Aorta (tissue), 5 donors: Measurements from ENCODE around the gene ADAMTSL1. TPM values are rescaled to one million over a fixed set of nuclear protein-coding genes. Genes with fewer than 3 reads are reported as not detected.
A peak's percentile ranks its signal among the peaks of the same experiment; 100 is the strongest.

Experiments used
- ATAC-seq: fragments of 200-7000 bp; cut with Tn5 transposase; one replicate; pipeline ENCODE4 v1.9.1; 2022; ENCODE audit warnings: moderate library complexity; ENCODE audit not compliant: low FRiP score
- DNase-seq, 2 donors: peaks; one replicate each; pipeline ENCODE4 v3.0.0-alpha.2; 2020
- H3K27ac ChIP-seq, 2 donors: one replicate each; pipeline ENCODE4 v1.5.1; 2013; ENCODE audit warnings: low read length in 2 of 2, mild to moderate bottlenecking in 2 of 2, moderate library complexity in 2 of 2, control low read depth in 1 of 2, inconsistent platforms in 1 of 2, low read depth in 1 of 2
- H3K27me3 ChIP-seq, 2 donors: one replicate each; pipeline ENCODE4 v1.6.1; 2013; ENCODE audit warnings: control low read depth in 1 of 2, low read length in 1 of 2, mild to moderate bottlenecking in 1 of 2, moderate library complexity in 1 of 2; ENCODE audit not compliant: insufficient read depth in 2 of 2, control insufficient read depth in 1 of 2
- H3K36me3 ChIP-seq, 2 donors: one replicate each; pipeline ENCODE4 v1.6.1; 2013; ENCODE audit warnings: control low read depth in 1 of 2, low read length in 1 of 2, mild to moderate bottlenecking in 1 of 2; ENCODE audit not compliant: insufficient read depth in 2 of 2, control insufficient read depth in 1 of 2
- H3K4me1 ChIP-seq, 2 donors: one replicate each; pipeline ENCODE4 v1.6.1; 2013; ENCODE audit warnings: low read length in 2 of 2, control low read depth in 1 of 2, mild to moderate bottlenecking in 1 of 2, moderate library complexity in 1 of 2; ENCODE audit not compliant: insufficient read depth in 2 of 2, control insufficient read depth in 1 of 2
- H3K4me3 ChIP-seq, 2 donors: one replicate each; pipeline ENCODE4 v1.5.1; 2013; ENCODE audit warnings: low read length in 2 of 2, control low read depth in 1 of 2, mild to moderate bottlenecking in 1 of 2
- H3K9me3 ChIP-seq: one replicate; pipeline ENCODE4 v1.6.1; 2013; ENCODE audit warnings: mild to moderate bottlenecking, low read length; ENCODE audit not compliant: control insufficient read depth
- WGBS, 2 donors: extraction: QIAGEN DNeasy Blood & Tissue Kit; methylation state at CpG; one replicate each; pipeline ENCODE4 v1.1.7; 2013; 5-methylcytosine and 5-hydroxymethylcytosine counted together
- intact Hi-C, 2 donors: fragments of 100-400 bp; cut with DNase I; formaldehyde crosslinking; loops; one replicate each; pipeline versions ENCODE4 v1.14.2 to v1.15.0; 2022
- polyA plus RNA-seq, 2 donors: library from polyadenylated mRNA; stranded (reverse); fragments of 200-250 nt; gene quantifications; one replicate each; pipeline ENCODE4 v1.2.3, GENCODE V29; 2013
- total RNA-seq, 2 donors: library from RNA; stranded (reverse); fragmentation: NEBNext Ultra II Directional; extraction: Animal tissue kit (Norgen Biotek cat#: 25700); gene quantifications; one replicate each; pipeline ENCODE4 v1.2.1, GENCODE V29; 2021
- donor health status: healthy with polysubstance abuse.
- donor health status: Bipolar disorder and iron deficiency.
- donor health status: DM: no; HTN: no; CAD: no.
- donor health status: DM: no; HTN: no; CAD: no.
- donor health status: DM: yes; HTN: yes; CAD: no.

ADAMTSL1 gene
- total and polyA plus RNA-seq, 4 donors = 6.6 to 54.2 (median 30.0) TPM

- Histone ChIP-seq H3K4me1 (no peaks in the 10 kb centered on the region), H3K4me3 (no peak overlapping the region), H3K9me3 (no peaks in the 10 kb centered on the region), H3K27me3 (no peaks in the 10 kb centered on the region), H3K27ac (no peak overlapping the region), H3K36me3 (peaks cover 2% of the 10 kb centered on the region in 2 donors)
- DNase-seq = no peak
- intact Hi-C loops = no loop called here
- 80 to 83% methylated on average over 6 of the region's 6 CpGs for WGBS, 2 donors
- no peak for ATAC-seq
Observed at GRCh38 chr9:18775930-18776329, 302.0 kb downstream of the ADAMTSL1 start.

DNA sequence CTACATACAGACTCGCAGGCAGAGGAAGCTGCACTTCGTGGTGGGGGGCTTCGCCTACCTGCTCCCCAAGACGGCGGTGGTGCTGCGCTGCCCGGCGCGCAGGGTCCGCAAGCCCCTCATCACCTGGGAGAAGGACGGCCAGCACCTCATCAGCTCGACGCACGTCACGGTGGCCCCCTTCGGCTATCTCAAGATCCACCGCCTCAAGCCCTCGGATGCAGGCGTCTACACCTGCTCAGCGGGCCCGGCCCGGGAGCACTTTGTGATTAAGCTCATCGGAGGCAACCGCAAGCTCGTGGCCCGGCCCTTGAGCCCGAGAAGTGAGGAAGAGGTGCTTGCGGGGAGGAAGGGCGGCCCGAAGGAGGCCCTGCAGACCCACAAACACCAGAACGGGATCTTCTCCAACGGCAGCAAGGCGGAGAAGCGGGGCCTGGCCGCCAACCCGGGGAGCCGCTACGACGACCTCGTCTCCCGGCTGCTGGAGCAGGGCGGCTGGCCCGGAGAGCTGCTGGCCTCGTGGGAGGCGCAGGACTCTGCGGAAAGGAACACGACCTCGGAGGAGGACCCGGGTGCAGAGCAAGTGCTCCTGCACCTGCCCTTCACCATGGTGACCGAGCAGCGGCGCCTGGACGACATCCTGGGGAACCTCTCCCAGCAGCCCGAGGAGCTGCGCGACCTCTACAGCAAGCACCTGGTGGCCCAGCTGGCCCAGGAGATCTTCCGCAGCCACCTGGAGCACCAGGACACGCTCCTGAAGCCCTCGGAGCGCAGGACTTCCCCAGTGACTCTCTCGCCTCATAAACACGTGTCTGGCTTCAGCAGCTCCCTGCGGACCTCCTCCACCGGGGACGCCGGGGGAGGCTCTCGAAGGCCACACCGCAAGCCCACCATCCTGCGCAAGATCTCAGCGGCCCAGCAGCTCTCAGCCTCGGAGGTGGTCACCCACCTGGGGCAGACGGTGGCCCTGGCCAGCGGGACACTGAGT, 303.2 kb downstream of the ADAMTSL1 start:
- no peak overlapping the region for H3K4me3 ChIP-seq
- no peaks in the 10 kb centered on the region for H3K4me1 ChIP-seq
- intact Hi-C loops = no loop called here
- ATAC-seq = no peak
- no peak overlapping the region for H3K27ac ChIP-seq
- WGBS, 2 donors = 98 to 99% methylated on average over 65 to 73 of the region's 73 CpGs
- H3K36me3 ChIP-seq = peaks cover 2% of the 10 kb centered on the region in 2 donors
- H3K9me3 ChIP-seq = no peaks in the 10 kb centered on the region
- DNase-seq = peak; percentile 46 to 70
- no peaks in the 10 kb centered on the region for H3K27me3 ChIP-seq

DNA sequence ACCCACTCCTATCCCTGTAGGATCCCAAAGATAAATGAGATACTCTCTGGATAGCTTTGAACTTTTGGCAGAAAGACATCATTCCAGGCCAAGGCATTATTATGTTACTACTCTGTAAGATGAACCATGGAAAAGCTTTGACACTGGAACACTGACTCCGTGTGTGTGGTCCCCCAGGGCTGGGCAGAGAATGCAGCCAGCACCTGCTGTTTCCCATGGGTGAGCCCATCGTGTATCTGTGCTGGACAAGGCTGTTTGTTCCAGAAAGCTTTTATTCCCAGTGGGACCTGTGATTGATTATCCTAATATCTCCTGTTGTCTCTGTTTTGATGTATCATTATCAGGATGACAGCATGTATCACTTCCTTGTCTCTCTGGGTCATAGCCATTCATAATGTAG, 304.2 kb downstream of the ADAMTSL1 start:
- Histone ChIP-seq H3K27me3 (no peaks in the 10 kb centered on the region), H3K27ac (no peak overlapping the region), H3K4me3 (no peak overlapping the region), H3K9me3 (no peaks in the 10 kb centered on the region), H3K4me1 (no peaks in the 10 kb centered on the region), H3K36me3 (peaks cover 2% of the 10 kb centered on the region in 2 donors)
- ATAC-seq = no peak
- 88 to 92% methylated on average over 2 of the region's 2 CpGs for WGBS, 2 donors
- DNase-seq = no peak
- intact Hi-C loops = no loop called here

DNA sequence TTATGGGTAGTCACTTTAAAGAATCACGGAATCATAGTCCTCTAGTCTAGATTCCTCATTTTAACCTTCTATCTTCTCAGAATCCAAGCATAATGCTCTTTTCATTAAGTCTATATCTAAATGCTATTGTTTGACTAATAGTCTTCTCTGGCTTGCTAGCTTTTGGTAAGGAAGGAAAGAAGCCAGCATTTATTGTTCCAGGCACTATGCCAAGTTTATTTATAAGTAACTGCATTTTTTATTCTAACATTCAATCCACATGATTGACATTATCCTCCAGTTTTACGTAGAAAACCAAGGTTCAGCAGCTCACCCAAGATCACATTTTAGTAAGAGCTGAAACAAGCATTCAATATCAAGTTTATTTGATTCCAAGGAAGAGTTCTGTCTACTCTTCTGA, 304.9 kb downstream of the ADAMTSL1 start:
- 84 to 87% methylated on average over 2 of the region's 2 CpGs for WGBS, 2 donors
- intact Hi-C loops = no loop called here

DNA sequence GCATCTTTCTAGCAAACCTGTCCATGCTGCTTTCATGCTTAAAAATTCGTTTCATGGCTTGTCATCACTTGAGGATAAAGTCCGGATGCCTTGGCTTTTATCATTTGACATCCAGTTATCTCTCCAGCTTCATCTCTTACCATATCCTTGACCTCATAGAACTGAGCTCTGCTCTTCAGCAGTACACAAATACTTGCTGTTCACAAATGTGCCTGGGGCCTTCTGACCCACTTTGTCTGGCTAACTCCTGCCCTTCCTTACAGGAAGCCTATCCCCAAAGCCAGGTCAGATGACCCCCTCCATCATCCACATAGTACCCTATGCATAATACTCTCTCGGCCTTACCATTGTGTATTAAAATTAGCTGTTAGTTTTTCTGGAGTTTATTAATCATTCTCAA, 310.0 kb downstream of the ADAMTSL1 start:
- H3K9me3 ChIP-seq = no peaks in the 10 kb centered on the region
- no peak for ATAC-seq
- no peak for DNase-seq
- H3K27ac ChIP-seq = no peak overlapping the region
- H3K27me3 ChIP-seq = no peaks in the 10 kb centered on the region
- peaks cover 5 to 13% of the 10 kb centered on the region in 2 donors for H3K4me1 ChIP-seq
- intact Hi-C loops = no loop called here
- H3K36me3 ChIP-seq = no peaks in the 10 kb centered on the region
- WGBS, 2 donors = 88 to 91% methylated on average over 3 of the region's 3 CpGs
- no peak overlapping the region for H3K4me3 ChIP-seq

More for the DNA sequence above, 304.9 kb downstream of the ADAMTSL1 start:
- DNase-seq (no peak), ATAC-seq (no peak)
- H3K9me3 ChIP-seq = no peaks in the 10 kb centered on the region
- H3K4me3 ChIP-seq = no peak overlapping the region
- H3K27ac ChIP-seq = no peak overlapping the region
- H3K4me1 ChIP-seq = no peaks in the 10 kb centered on the region
- no peaks in the 10 kb centered on the region for H3K27me3 ChIP-seq
- H3K36me3 ChIP-seq = peaks cover 2% of the 10 kb centered on the region in 2 donors

GRCh38 chr9:18785604-18786003, 311.7 kb downstream of the ADAMTSL1 start:
- 73 to 79% methylated on average over 2 of the region's 2 CpGs for WGBS, 2 donors
- H3K4me1 ChIP-seq = peaks cover 5 to 13% of the 10 kb centered on the region in 2 donors
- no peak for ATAC-seq

GRCh38 chr9:18786196-18786595, 312.2 kb downstream of the ADAMTSL1 start:
- WGBS, 2 donors = 61 to 62% methylated on average over 3 of the region's 3 CpGs
- Histone ChIP-seq H3K27ac (peak overlapping the region; percentile 66 to 76), H3K36me3 (no peaks in the 10 kb centered on the region), H3K4me3 (no peak overlapping the region), H3K4me1 (peaks cover 5 to 13% of the 10 kb centered on the region in 2 donors), H3K27me3 (no peaks in the 10 kb centered on the region), H3K9me3 (no peaks in the 10 kb centered on the region)
- intact Hi-C loops = no loop called here
- DNase-seq = no peak
- no peak for ATAC-seq

More at GRCh38 chr9:18785604-18786003, 311.7 kb downstream of the ADAMTSL1 start:
- no peak for DNase-seq
- Histone ChIP-seq H3K9me3 (no peaks in the 10 kb centered on the region), H3K4me3 (no peak overlapping the region), H3K36me3 (no peaks in the 10 kb centered on the region), H3K27ac (no peak overlapping the region), H3K27me3 (no peaks in the 10 kb centered on the region)
- intact Hi-C loops = no loop called here

DNA sequence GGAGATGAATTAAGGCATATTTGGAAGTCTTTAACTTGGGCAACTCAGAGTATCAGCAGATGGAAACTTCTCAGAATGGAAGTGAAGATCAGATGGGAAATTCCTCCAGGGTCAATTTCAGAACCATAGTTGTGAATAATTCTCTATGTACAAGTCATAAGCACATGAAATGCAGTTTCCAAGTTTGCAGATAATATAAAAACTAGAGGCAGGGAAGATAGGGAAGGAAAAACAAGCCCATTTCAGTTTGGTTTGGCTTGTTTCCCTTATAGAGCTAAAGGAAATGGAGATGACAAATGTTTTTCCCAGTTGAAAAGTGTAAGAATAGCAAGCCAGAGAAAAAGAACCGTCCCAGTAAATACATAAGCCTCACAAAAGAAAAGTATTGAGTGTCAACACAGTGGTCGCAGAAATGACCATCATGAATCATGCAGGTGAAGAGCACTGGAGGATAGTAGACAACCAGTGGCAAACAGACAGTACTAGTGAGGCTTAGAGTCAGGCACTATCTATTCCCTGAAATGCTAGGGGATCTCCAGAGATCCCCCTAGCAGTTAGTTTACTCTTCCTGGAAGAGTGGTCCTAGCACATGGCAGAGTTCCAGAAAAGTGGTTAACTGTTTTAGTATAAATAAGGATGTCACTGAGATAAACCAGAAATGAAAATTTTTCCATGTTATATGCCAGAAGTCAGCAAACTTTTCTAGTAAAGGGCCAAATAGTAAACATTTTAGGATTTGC, 313.1 kb downstream of the ADAMTSL1 start:
- Histone ChIP-seq H3K36me3 (no peaks in the 10 kb centered on the region), H3K9me3 (no peaks in the 10 kb centered on the region), H3K27ac (peak overlapping the region; percentile 60 to 76), H3K4me3 (no peak overlapping the region), H3K27me3 (no peaks in the 10 kb centered on the region), H3K4me1 (peaks cover 5 to 13% of the 10 kb centered on the region in 2 donors)
- no peak for DNase-seq
- ATAC-seq = peak; percentile 46
- intact Hi-C loops = no loop called here
- 3 to 4% methylated on average over 2 of the region's 2 CpGs for WGBS, 2 donors
